HuH-7.5 (cell line): ENCODE results near the gene C3orf20.

Source experiments
- DNase-seq: peaks from one replicate; pipeline ENCODE4 v3.0.0; 2011; ENCODE audit warnings: low spot score

The C3orf20 gene

GRCh38 chr3:14814411-14814871 is 139.5 kb downstream of the C3orf20 start:
- DNase-seq = no peak

- no peak for DNase-seq
These were observed 141.4 kb downstream of the C3orf20 start for GRCh38 chr3:14816359-14816758.

GRCh38 chr3:14818804-14819500 is 144.0 kb downstream of the C3orf20 start, which contains the start of gene FGD5:
FGD5 (plus strand) TSS chr3:14818962; CDS start chr3:14819072, 110 bp downstream.
- DNase-seq = no peak

- no peak for DNase-seq
These were observed 144.7 kb downstream of the C3orf20 start for GRCh38 chr3:14819671-14820070.

GRCh38 chr3:14820156-14820555 is 145.2 kb downstream of the C3orf20 start:
- no peak for DNase-seq

- no peak for DNase-seq
These were observed 146.2 kb downstream of the C3orf20 start for GRCh38 chr3:14821151-14821550.

- DNase-seq = no peak
These were observed 147.2 kb downstream of the C3orf20 start for GRCh38 chr3:14822134-14822533.
